ENCODE results near the gene ACAT2.
"Not testable (repeated sequence)": the region's sequence is repeated elsewhere in the genome, so short reads cannot be mapped to it uniquely, and the experiment has no call there.

ACAT2 gene

GRCh38 chr6:159761873-159762680 is at the start of gene ACAT2:
Gene ACAT2, plus strand, starts transcription at chr6:159762045. Its CDS starts 43 bp downstream, at chr6:159762088.
- peak; percentile 98 for DNase-seq (ENCODE audit: low spot score)

- DNase-seq (ENCODE audit: low spot score): not testable (repeated sequence)
Measured at GRCh38 chr6:159712389-159712788, 49.5 kb upstream of the ACAT2 start.

GRCh38 chr6:159713984-159714383 is 47.9 kb upstream of the ACAT2 start:
- DNase-seq (ENCODE audit: low spot score): no peak

- no peak for DNase-seq (ENCODE audit: low spot score)
Measured at GRCh38 chr6:159714404-159714803, 47.4 kb upstream of the ACAT2 start.

- DNase-seq (ENCODE audit: low spot score): no peak
Measured at GRCh38 chr6:159715166-159715565, 46.7 kb upstream of the ACAT2 start.

GRCh38 chr6:159715605-159716004 is 46.2 kb upstream of the ACAT2 start:
- DNase-seq (ENCODE audit: low spot score): no peak

GRCh38 chr6:159716247-159717096 is 45.4 kb upstream of the ACAT2 start:
- peak; percentile 56 for DNase-seq (ENCODE audit: low spot score)

- no peak for DNase-seq (ENCODE audit: low spot score)
Measured at GRCh38 chr6:159718634-159719033, 43.2 kb upstream of the ACAT2 start.

- no peak for DNase-seq (ENCODE audit: low spot score)
Measured at GRCh38 chr6:159719287-159719686, 42.6 kb upstream of the ACAT2 start.

- DNase-seq (ENCODE audit: low spot score): no peak
Measured at GRCh38 chr6:159720708-159721107, 41.1 kb upstream of the ACAT2 start.

- DNase-seq (ENCODE audit: low spot score): not testable (repeated sequence)
Measured at GRCh38 chr6:159721981-159722380, 39.9 kb upstream of the ACAT2 start.

- DNase-seq (ENCODE audit: low spot score): no peak
Measured at GRCh38 chr6:159722655-159723054, 39.2 kb upstream of the ACAT2 start.

- no peak for DNase-seq (ENCODE audit: low spot score)
Measured at GRCh38 chr6:159723259-159723658, 38.6 kb upstream of the ACAT2 start.

GRCh38 chr6:159724778-159725177 is 37.1 kb upstream of the ACAT2 start:
- no peak for DNase-seq (ENCODE audit: low spot score)

GRCh38 chr6:159725208-159725607 is 36.6 kb upstream of the ACAT2 start:
- DNase-seq (ENCODE audit: low spot score): not testable (repeated sequence)

GRCh38 chr6:159726255-159726917 is 35.5 kb upstream of the ACAT2 start:
- DNase-seq (ENCODE audit: low spot score): no peak

GRCh38 chr6:159726918-159727716 is 34.7 kb upstream of the ACAT2 start, which contains the start of gene WTAP:
Gene WTAP, plus strand, starts transcription at chr6:159727506. Its CDS starts 8,760 bp downstream, at chr6:159736266.
- peak; percentile 92 for DNase-seq (ENCODE audit: low spot score)

GRCh38 chr6:159727717-159728445 is 34.0 kb upstream of the ACAT2 start:
- DNase-seq (ENCODE audit: low spot score): no peak

GRCh38 chr6:159728531-159728964 is 33.3 kb upstream of the ACAT2 start:
- DNase-seq (ENCODE audit: low spot score): no peak

GRCh38 chr6:159729598-159730331 is 32.1 kb upstream of the ACAT2 start:
- DNase-seq (ENCODE audit: low spot score): no peak
